HG03575 (cell line): ENCODE data around the gene CFAP97.

Experiments
- ATAC-seq: cut with Tn5 transposase; IDR thresholded peaks from one replicate; pipeline ENCODE4 v1.9.1; 2021; ENCODE audit not compliant: unreplicated experiment, insufficient number of reproducible peaks, low FRiP score; ENCODE audit errors: extremely low read depth

CFAP97 gene

DNA sequence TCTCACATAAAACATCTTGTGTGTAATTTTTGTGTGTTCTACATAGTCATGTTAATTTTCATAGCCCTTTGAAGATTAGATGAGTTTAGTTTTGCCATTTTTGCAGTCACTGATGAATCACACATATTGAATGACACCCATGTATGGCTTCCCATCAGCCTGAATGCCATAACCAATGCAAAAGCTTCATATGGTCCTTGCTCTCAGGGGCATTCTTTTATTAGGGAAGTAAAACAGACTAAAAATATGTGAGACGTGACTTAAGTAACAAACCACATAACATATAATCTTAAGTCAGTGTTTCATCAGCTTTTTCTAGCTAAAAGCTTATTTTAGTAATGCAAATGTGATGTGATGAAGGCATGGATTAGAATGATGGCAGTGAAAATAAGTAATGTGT is 52.5 kb downstream of the CFAP97 start:
- no peak for ATAC-seq

DNA sequence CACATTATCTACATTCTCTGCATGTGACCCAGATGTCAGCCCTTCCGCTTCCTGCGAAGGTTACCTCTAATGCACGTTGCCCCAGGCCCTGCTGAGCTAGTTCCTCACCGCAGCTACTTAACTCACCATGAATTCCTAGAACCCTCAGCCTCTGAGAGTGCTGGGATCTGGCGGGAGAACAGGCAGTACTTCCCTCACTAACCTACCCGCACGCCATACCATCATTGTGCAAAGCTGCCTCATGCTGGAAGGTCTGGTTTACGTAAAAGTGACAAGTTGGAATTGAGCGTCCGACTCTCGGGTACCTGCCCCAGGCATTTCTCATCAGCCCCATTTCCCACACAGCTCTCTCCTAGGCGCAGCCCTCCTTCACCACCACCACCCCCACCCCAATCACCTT is 54.4 kb downstream of the CFAP97 start:
- ATAC-seq = no peak

DNA sequence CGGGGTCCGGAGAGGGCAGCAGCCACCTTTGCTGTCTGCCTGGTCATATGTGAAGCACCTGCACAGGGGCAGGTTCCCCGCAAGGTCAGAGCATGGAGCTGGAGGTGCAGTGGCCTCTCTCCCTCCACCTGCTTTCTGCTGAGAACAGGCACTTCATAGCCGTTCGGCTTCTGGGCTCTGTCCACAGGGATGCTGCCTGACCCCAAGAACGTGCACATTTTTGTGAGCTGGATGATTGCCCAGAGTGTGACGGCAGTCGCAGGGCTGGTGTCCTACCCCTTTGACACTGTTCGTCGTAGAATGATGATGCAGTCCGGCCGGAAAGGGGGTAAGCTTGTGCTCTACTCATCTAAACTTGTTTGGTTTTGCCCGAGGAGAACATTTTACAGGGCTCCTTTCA is 58.2 kb downstream of the CFAP97 start:
- no peak for ATAC-seq

DNA sequence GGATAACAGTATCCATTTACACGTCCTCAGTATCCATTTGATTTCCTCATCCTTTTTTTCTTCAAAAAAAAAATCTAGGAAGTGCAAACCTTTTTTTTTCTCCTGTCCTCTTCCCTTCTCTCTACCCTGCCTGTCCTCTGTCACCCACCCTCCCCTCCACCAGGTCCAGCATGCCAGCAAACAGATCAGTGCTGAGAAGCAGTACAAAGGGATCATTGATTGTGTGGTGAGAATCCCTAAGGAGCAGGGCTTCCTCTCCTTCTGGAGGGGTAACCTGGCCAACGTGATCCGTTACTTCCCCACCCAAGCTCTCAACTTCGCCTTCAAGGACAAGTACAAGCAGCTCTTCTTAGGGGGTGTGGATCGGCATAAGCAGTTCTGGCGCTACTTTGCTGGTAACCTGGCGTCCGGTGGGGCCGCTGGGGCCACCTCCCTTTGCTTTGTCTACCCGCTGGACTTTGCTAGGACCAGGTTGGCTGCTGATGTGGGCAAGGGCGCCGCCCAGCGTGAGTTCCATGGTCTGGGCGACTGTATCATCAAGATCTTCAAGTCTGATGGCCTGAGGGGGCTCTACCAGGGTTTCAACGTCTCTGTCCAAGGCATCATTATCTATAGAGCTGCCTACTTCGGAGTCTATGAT is 59.1 kb downstream of the CFAP97 start:
- ATAC-seq = no peak

DNA sequence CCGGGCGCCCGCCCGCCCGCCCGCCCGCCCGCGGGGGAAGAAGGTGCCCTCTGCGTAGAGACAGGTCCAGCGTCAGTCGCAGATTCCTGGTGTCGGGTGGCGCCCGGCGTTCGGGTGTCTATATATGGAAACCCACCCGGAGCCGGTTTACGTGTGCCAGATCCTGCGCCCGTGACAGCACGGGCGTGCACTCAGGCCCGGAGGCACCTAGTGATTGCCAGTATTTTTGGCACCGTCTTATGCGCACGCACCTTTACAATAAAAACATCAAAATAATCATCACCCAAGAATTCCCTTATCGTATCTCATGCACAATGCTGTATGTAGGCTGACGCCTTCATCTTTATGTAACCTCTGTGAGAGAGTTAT is 60.2 kb downstream of the CFAP97 start:
- peak; percentile 0 for ATAC-seq

- peak; percentile 46 for ATAC-seq
Measured at GRCh38 chr4:185142912-185143600, 60.7 kb downstream of the CFAP97 start, which contains the start of gene SLC25A4. Gene SLC25A4, plus strand, starts transcription at chr4:185143266. Its CDS starts 107 bp downstream, at chr4:185143373.

- no peak for ATAC-seq
Measured at GRCh38 chr4:185142564-185142911, 61.3 kb downstream of the CFAP97 start.

GRCh38 chr4:185141777-185142176 is 62.0 kb downstream of the CFAP97 start:
- ATAC-seq = no peak

GRCh38 chr4:185139736-185140135 is 64.1 kb downstream of the CFAP97 start:
- ATAC-seq = no peak

GRCh38 chr4:185138161-185138560 is 65.6 kb downstream of the CFAP97 start:
- ATAC-seq = no peak

DNA sequence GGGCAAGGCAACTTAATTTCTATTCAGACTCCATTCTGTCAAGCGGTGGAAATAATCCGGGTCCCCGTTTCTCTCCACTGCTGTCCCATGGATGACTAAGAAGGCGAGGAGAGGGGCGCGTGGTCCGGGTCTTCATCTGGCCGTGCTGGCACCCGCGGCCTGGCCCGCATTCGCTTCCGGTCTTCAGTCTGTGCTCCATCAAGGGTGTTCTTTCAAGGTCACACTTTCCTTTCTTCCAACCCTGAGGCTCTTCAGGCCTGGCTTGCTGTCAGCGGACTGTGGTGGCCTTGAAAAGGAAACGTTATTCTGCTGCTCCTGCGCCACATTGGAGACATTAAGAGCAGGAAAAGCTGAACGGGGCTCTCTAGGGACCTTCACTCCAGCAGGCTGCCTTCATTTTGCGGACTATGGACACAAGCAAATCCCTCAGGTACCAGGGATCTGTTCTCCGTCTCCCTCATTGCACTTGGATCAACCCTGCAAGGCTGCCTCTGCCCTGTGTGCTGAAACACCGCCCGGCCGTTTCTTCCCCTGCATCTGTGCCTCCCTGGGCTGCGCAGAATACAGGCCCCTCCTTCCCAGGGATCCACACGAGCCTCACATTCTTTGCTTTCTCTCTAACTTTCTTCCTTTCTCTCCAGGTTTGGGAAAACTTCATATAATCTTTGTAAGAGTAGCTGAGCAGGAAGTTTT is 66.4 kb downstream of the CFAP97 start:
- ATAC-seq = no peak

GRCh38 chr4:185134307-185134869 is 69.4 kb downstream of the CFAP97 start:
- ATAC-seq = no peak

GRCh38 chr4:185128272-185129119 is 75.3 kb downstream of the CFAP97 start:
- ATAC-seq = no peak

- no peak for ATAC-seq
Measured at GRCh38 chr4:185127021-185127925, 76.5 kb downstream of the CFAP97 start.

DNA sequence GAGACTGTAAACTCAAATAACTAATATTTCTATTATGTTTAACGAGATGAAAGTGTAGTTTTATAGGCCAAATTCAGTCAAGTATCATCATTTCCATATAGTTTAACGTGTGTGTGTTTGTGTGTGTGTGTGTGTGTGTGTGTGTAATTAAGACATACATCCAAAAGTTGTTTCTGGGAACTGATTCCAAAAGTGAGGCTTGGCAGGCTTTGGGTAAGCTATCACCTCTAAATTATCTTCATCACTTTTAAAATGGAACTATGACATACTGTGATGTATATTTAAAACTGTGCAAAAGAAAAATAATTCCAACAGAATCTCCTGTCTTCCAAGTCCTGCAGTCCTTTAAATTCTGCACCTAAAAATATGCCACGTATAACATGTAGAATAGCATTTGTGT is 79.8 kb downstream of the CFAP97 start:
- ATAC-seq = no peak

GRCh38 chr4:185122681-185123345 is 81.0 kb downstream of the CFAP97 start:
- ATAC-seq = no peak

DNA sequence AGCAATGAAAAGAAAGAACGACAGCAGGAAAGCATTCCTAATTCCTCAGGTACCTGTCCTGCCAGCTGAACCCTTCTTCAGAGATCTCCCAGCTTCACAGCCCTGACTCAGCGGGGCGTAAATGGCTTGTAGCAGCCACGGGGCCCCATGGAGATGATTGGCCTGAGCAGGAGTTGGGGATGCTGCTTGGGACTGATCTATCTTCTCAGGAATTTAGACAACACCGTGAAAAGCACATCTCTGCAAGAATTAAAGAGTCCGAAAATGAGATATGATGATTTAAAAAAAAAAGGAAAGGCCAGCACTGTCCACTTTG is 83.2 kb downstream of the CFAP97 start:
- no peak for ATAC-seq
